Measurements from ENCODE around the gene RBP3. TPM values are rescaled to one million over a fixed set of nuclear protein-coding genes. Genes with fewer than 3 reads are reported as not detected.

RBP3 gene
- total RNA-seq, 1 donor: not detected

- TF ChIP-seq CTCF (IDR thresholded peaks at IDR 0.05; ENCODE audit: insufficient read depth, low read length): no peak
- H3K4me3 ChIP-seq (ENCODE audit: low read depth, low read length): no peak overlapping the region
- DNase-seq (ENCODE audit: low read depth): no peak
Measured at GRCh38 chr10:47303866-47304265, 44.3 kb upstream of the RBP3 start.

- DNase-seq (ENCODE audit: low read depth): no peak
- H3K4me3 ChIP-seq (ENCODE audit: low read depth, low read length): no peak overlapping the region
- TF ChIP-seq CTCF (IDR thresholded peaks at IDR 0.05; ENCODE audit: insufficient read depth, low read length): no peak
Measured at GRCh38 chr10:47305566-47305965, 42.6 kb upstream of the RBP3 start.

GRCh38 chr10:47306387-47307210 is 41.6 kb upstream of the RBP3 start:
- DNase-seq (ENCODE audit: low read depth): no peak
- TF ChIP-seq CTCF (IDR thresholded peaks at IDR 0.05; ENCODE audit: insufficient read depth, low read length): no peak
- no peak overlapping the region for H3K4me3 ChIP-seq (ENCODE audit: low read depth, low read length)

GRCh38 chr10:47307381-47307780 is 40.8 kb upstream of the RBP3 start:
- no peak for DNase-seq (ENCODE audit: low read depth)
- no peak overlapping the region for H3K4me3 ChIP-seq (ENCODE audit: low read depth, low read length)

GRCh38 chr10:47308775-47309174 is 39.4 kb upstream of the RBP3 start:
- no peak for DNase-seq (ENCODE audit: low read depth)
- TF ChIP-seq CTCF (IDR thresholded peaks at IDR 0.05; ENCODE audit: insufficient read depth, low read length): no peak

More at GRCh38 chr10:47307381-47307780, 40.8 kb upstream of the RBP3 start:
- no peak for TF ChIP-seq CTCF (IDR thresholded peaks at IDR 0.05; ENCODE audit: insufficient read depth, low read length)

GRCh38 chr10:47309408-47310089 is 38.6 kb upstream of the RBP3 start:
- TF ChIP-seq CTCF (IDR thresholded peaks at IDR 0.05; ENCODE audit: insufficient read depth, low read length): peak; percentile 26

More at GRCh38 chr10:47308775-47309174, 39.4 kb upstream of the RBP3 start:
- H3K4me3 ChIP-seq (ENCODE audit: low read depth, low read length): no peak overlapping the region

More at GRCh38 chr10:47309408-47310089, 38.6 kb upstream of the RBP3 start:
- no peak for DNase-seq (ENCODE audit: low read depth)
- H3K4me3 ChIP-seq (ENCODE audit: low read depth, low read length): no peak overlapping the region
